Choroid plexus epithelial cell (primary cell): ENCODE measurements around the gene RFTN1.

ENCODE experiments used
- DNase-seq: peaks from one replicate; pipeline ENCODE4 v3.0.0-alpha.2; 2010; ENCODE audit warnings: low read depth
- H3K4me3 ChIP-seq: 2 replicates; pipeline ENCODE4 v1.5.1; 2011; ENCODE audit warnings: low read depth, mild to moderate bottlenecking, control low read depth, low read length, moderate library complexity
- CTCF ChIP-seq: conservative IDR thresholded peaks from 2 replicates; pipeline ENCODE4 v1.5.1; 2011; ENCODE audit warnings: low read depth, mild to moderate bottlenecking, control low read depth, inconsistent platforms, low read length, moderate library complexity

The RFTN1 gene

GRCh38 chr3:16510620-16511319, 2.7 kb downstream of the RFTN1 start:
- no peak for TF ChIP-seq CTCF
- DNase-seq: no peak
- H3K4me3 ChIP-seq: no peak overlapping the region

- TF ChIP-seq CTCF: no peak
- no peak for DNase-seq
- no peak overlapping the region for H3K4me3 ChIP-seq
Observed at GRCh38 chr3:16509721-16510619, 3.5 kb downstream of the RFTN1 start.

GRCh38 chr3:16508591-16508995, 4.9 kb downstream of the RFTN1 start:
- TF ChIP-seq CTCF: no peak
- peak; percentile 54 for DNase-seq

GRCh38 chr3:16508243-16508578, 5.3 kb downstream of the RFTN1 start:
- no peak overlapping the region for H3K4me3 ChIP-seq
- DNase-seq: no peak
- TF ChIP-seq CTCF: no peak

More at GRCh38 chr3:16508591-16508995, 4.9 kb downstream of the RFTN1 start:
- no peak overlapping the region for H3K4me3 ChIP-seq

GRCh38 chr3:16507578-16508242, 5.8 kb downstream of the RFTN1 start:
- TF ChIP-seq CTCF: no peak
- DNase-seq: no peak

GRCh38 chr3:16506884-16507577, 6.5 kb downstream of the RFTN1 start:
- no peak overlapping the region for H3K4me3 ChIP-seq
- no peak for DNase-seq
- no peak for TF ChIP-seq CTCF

More at GRCh38 chr3:16507578-16508242, 5.8 kb downstream of the RFTN1 start:
- H3K4me3 ChIP-seq: no peak overlapping the region
